ENCODE data around the gene GALNT16. TPM values are rescaled to one million over a fixed set of nuclear protein-coding genes. Genes with fewer than 3 reads are reported as not detected.

Gene GALNT16
- total and polyA plus RNA-seq, 2 donors from 2014 or later: 13.1 to 15.2 TPM

GRCh38 chr14:69350892-69351291 lies 90.9 kb downstream of the GALNT16 start:
- H3K4me3 ChIP-seq (ENCODE audit: low read length in 3 of 3): no peak overlapping the region
- intact Hi-C loops (cut with DNase I): loop anchor here (10.0 kb wide), 1 partner anchor 96 kb away; no protein-coding TSS in a partner anchor
- H3K4me1 ChIP-seq (ENCODE audit: control insufficient read depth in 2 of 3, insufficient read depth in 2 of 3, low read depth in 1 of 3, low read length in 3 of 3): peaks cover 0 to 4% (median 0%) of the 10 kb centered on the region in 3 donors
- no peaks in the 10 kb centered on the region for H3K36me3 ChIP-seq (ENCODE audit: control insufficient read depth in 2 of 3, insufficient read depth in 3 of 3, low read length in 3 of 3)
- FAIRE-seq (no peak), DNase-seq (no peak)
- H3K9me3 ChIP-seq (ENCODE audit: control insufficient read depth in 2 of 3, insufficient read depth in 1 of 3, low read length in 3 of 3): no peaks in the 10 kb centered on the region
- H3K9ac ChIP-seq (ENCODE audit: low read length in 3 of 3): no peak overlapping the region
- no peak overlapping the region for H3K27ac ChIP-seq (ENCODE audit: low read depth in 2 of 2, low read length in 2 of 2)
- H3K27me3 ChIP-seq (ENCODE audit: control insufficient read depth, insufficient read depth, low read length): no peaks in the 10 kb centered on the region
- TF ChIP-seq, protein P1, sequence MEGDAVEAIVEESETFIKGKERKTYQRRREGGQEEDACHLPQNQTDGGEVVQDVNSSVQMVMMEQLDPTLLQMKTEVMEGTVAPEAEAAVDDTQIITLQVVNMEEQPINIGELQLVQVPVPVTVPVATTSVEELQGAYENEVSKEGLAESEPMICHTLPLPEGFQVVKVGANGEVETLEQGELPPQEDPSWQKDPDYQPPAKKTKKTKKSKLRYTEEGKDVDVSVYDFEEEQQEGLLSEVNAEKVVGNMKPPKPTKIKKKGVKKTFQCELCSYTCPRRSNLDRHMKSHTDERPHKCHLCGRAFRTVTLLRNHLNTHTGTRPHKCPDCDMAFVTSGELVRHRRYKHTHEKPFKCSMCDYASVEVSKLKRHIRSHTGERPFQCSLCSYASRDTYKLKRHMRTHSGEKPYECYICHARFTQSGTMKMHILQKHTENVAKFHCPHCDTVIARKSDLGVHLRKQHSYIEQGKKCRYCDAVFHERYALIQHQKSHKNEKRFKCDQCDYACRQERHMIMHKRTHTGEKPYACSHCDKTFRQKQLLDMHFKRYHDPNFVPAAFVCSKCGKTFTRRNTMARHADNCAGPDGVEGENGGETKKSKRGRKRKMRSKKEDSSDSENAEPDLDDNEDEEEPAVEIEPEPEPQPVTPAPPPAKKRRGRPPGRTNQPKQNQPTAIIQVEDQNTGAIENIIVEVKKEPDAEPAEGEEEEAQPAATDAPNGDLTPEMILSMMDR (IDR thresholded peaks at IDR 0.05; ENCODE audit: borderline replicate concordance, extremely low read depth, insufficient read depth): no peak

DNA sequence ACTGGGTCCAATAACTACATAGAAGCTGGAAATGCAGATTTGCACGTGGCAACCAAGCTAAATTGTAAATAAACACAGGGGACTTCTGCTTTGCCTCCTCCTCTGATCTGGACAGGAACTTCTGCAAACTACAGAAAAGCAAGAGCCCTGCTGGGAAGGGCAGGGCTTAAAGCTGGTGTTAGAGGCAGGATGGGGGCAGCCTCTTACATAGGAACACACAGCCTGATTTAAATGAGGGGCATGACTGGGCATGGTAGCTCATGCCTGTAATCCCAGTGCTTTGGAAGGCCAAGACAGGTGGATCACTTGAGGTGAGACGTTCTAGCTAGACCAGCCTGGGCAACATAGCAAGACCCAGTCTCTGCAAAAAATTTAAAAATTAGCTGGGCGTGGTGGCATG lies 91.4 kb downstream of the GALNT16 start:
- no peak for DNase-seq
- no peaks in the 10 kb centered on the region for H3K9me3 ChIP-seq (ENCODE audit: control insufficient read depth in 2 of 3, insufficient read depth in 1 of 3, low read length in 3 of 3)
- no peak overlapping the region for H3K4me3 ChIP-seq (ENCODE audit: low read length in 3 of 3)
- no peaks in the 10 kb centered on the region for H3K36me3 ChIP-seq (ENCODE audit: control insufficient read depth in 2 of 3, insufficient read depth in 3 of 3, low read length in 3 of 3)
- no peak overlapping the region for H3K27ac ChIP-seq (ENCODE audit: low read depth in 2 of 2, low read length in 2 of 2)
- intact Hi-C loops (cut with DNase I): loop anchor here (10.0 kb wide), 1 partner anchor 97 kb away; no protein-coding TSS in a partner anchor
- H3K4me1 ChIP-seq (ENCODE audit: control insufficient read depth in 2 of 3, insufficient read depth in 2 of 3, low read depth in 1 of 3, low read length in 3 of 3): peaks cover 0 to 4% (median 0%) of the 10 kb centered on the region in 3 donors
- H3K9ac ChIP-seq (ENCODE audit: low read length in 3 of 3): no peak overlapping the region
- TF ChIP-seq, protein P1 (IDR thresholded peaks at IDR 0.05; ENCODE audit: borderline replicate concordance, extremely low read depth, insufficient read depth): no peak
- no peak for FAIRE-seq
- no peaks in the 10 kb centered on the region for H3K27me3 ChIP-seq (ENCODE audit: control insufficient read depth, insufficient read depth, low read length)

GRCh38 chr14:69351911-69352310 lies 92.0 kb downstream of the GALNT16 start:
- intact Hi-C loops (cut with DNase I): loop anchor here (10.0 kb wide), 1 partner anchor 97 kb away; no protein-coding TSS in a partner anchor
- no peaks in the 10 kb centered on the region for H3K36me3 ChIP-seq (ENCODE audit: control insufficient read depth in 2 of 3, insufficient read depth in 3 of 3, low read length in 3 of 3)
- no peak for DNase-seq
- no peak overlapping the region for H3K4me3 ChIP-seq (ENCODE audit: low read length in 3 of 3)
- no peak overlapping the region for H3K9ac ChIP-seq (ENCODE audit: low read length in 3 of 3)
- H3K4me1 ChIP-seq (ENCODE audit: control insufficient read depth in 2 of 3, insufficient read depth in 2 of 3, low read depth in 1 of 3, low read length in 3 of 3): peaks cover 0 to 4% (median 0%) of the 10 kb centered on the region in 3 donors
- TF ChIP-seq, protein P1 (IDR thresholded peaks at IDR 0.05; ENCODE audit: borderline replicate concordance, extremely low read depth, insufficient read depth): no peak
- H3K27me3 ChIP-seq (ENCODE audit: control insufficient read depth, insufficient read depth, low read length): no peaks in the 10 kb centered on the region
- no peak for FAIRE-seq
- no peaks in the 10 kb centered on the region for H3K9me3 ChIP-seq (ENCODE audit: control insufficient read depth in 2 of 3, insufficient read depth in 1 of 3, low read length in 3 of 3)
- H3K27ac ChIP-seq (ENCODE audit: low read depth in 2 of 2, low read length in 2 of 2): no peak overlapping the region

DNA sequence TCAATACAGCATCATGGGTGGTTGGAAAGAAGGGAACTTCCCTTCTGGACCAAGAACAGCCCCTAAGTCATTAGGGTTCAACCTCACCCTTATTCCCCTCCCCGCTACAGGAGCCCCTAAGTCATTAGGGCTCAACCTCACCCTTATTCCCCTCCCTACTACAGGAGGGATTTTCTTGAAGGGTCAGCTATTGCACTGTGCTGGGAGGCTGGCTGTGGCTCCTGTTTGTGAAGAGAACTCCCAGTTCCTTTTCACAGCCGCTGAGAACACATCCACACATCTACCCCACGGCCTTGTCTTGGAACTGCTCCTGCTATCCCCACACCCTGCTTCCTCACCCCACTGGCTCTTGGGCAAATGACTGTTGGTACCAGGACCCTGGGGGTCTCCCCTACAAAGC lies 93.2 kb downstream of the GALNT16 start:
- Histone ChIP-seq H3K9me3 (ENCODE audit: control insufficient read depth in 2 of 3, insufficient read depth in 1 of 3, low read length in 3 of 3) (no peaks in the 10 kb centered on the region), H3K36me3 (ENCODE audit: control insufficient read depth in 2 of 3, insufficient read depth in 3 of 3, low read length in 3 of 3) (no peaks in the 10 kb centered on the region), H3K27me3 (ENCODE audit: control insufficient read depth, insufficient read depth, low read length) (no peaks in the 10 kb centered on the region), H3K9ac (ENCODE audit: low read length in 3 of 3) (no peak overlapping the region), H3K4me3 (ENCODE audit: low read length in 3 of 3) (no peak overlapping the region), H3K27ac (ENCODE audit: low read depth in 2 of 2, low read length in 2 of 2) (no peak overlapping the region), H3K4me1 (ENCODE audit: control insufficient read depth in 2 of 3, insufficient read depth in 2 of 3, low read depth in 1 of 3, low read length in 3 of 3) (peaks cover 0 to 4% (median 0%) of the 10 kb centered on the region in 3 donors)
- intact Hi-C loops (cut with DNase I): loop anchor here (10.0 kb wide), 1 partner anchor 98 kb away; no protein-coding TSS in a partner anchor
- TF ChIP-seq, protein P1 (IDR thresholded peaks at IDR 0.05; ENCODE audit: borderline replicate concordance, extremely low read depth, insufficient read depth): no peak
- no peak for FAIRE-seq
- no peak for DNase-seq

All from kidney (tissue), 14 donors.